ENCODE results near the gene PRLHR.
"Not testable (repeated sequence)": the region's sequence is repeated elsewhere in the genome, so short reads cannot be mapped to it uniquely, and the experiment has no call there.

PRLHR gene

DNA sequence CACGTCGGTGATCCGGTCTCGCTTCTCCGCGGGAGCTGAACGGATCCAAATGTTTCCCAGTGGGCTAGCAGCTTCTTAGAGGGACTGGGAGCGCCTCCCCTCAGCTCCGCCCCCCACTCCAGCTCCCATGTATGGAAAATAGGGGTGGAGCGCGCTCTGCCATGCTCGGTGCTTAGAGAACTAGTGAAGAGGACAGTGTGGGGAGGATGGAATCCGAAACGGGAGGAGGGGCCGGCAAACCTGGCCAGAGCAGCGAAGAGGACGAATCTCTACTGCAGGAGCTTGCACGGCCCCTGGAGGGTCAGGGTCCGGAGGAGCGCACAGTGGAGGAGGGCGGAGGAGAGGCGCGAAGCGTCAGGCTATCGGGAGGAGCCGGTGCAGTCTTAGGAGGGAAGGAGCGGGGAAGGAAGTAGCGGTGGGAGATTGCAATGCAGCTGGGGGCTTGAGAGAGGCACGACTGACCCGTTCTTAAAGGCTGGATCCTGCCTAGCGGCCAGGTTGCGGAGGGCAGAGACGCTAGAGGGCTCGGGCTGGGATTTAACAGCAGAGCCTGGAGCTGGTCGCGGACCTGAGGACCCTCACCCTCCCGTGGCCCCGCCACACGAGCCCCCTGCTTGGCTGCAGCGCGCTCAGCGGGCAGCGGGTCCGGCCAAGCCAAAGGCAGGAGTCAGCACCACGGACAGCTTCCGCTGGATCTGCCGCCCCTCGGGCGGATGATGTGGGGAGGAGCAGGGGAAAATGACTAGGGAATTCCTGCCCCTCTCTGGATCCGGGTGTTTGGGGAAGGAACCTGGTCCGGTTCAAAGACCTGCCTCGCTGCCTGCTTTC is at the start of gene PRLHR:
TSS of gene PRLHR (minus strand) at position 51 of the 828 bp plus-strand sequence. CDS start 404 bp downstream, outside the sequence.
- DNase-seq: no peak

- no peak for DNase-seq
These were observed 46.8 kb upstream of the PRLHR start for GRCh38 chr10:118642228-118642627.

- no peak for DNase-seq
These were observed 43.2 kb upstream of the PRLHR start for GRCh38 chr10:118638680-118639079.

DNA sequence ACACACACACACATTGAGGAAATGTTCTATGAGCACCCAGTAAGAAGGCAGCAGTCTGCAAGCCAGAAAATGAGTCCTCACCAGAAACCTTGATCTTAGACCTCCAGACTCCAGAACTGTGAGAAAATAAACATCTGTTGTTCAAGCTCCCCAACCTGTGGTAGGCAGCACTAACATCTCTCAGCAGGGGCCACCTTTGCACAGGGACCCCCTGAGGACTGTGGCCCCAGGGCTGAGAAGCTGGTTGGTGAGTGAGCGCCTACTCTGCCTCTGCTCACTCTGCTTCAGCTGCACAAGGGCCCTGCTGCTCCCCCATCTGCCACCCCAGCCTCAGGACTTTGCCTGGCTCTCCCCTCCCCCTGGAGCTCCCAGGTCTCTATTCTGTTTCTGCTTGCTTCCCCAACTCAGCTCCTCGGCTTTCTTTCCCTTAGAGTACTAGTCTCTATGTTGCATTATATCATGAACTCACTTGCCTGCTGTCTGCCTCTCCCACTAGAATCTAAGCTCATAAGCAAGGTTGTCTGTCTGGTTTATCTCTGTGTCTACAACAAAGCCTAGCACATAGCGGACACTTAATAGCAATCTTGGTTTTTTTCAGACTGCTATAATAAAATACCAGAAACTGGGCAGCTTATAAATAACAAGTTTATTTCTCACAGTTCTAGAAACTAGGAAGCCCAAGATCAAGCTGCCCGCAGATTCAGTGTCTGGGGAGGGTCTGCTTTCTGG is 40.4 kb upstream of the PRLHR start:
- DNase-seq: no peak

DNA sequence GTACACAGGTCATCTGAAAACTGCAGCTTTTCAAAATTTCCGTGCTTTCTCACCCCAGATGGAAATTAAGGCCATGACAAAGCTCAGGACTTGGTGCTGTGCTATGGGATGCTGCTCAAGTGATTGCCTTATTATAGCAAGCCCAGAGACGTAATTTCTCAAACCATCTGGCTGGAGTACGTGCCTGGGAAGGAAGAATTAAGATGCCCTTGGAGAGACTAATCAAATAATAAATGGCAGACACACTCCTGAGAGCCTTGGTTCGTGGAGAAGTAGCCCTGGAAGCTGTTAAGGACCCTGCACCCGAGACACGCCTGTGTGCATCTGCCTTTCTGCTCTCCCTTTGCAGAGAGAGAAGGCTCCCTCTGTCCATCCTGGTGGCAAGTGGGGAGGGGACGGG is 38.3 kb upstream of the PRLHR start:
- DNase-seq: no peak

- DNase-seq: no peak
These were observed 33.8 kb upstream of the PRLHR start for GRCh38 chr10:118629211-118629610.

GRCh38 chr10:118628397-118628796 is 32.9 kb upstream of the PRLHR start:
- no peak for DNase-seq

GRCh38 chr10:118626953-118627352 is 31.5 kb upstream of the PRLHR start:
- no peak for DNase-seq

DNA sequence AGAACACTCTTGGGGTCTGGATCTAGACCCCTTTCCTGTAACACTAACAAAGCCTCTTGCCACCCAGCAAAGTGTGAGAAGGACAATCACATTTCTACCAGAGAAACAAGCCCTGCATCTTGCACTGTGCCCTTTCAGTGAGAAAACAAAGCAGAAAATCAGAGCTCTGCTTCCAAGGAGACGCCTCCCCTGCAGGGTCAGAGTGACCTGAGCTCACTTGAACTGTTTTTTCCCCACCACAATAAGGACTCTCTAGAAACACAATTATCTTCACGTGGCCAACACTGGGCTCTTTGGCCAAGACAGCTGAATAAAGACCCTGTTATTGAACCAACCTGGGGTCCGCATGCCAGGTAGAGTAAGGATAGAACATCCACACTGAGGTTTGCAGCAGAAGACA is 30.1 kb upstream of the PRLHR start:
- no peak for DNase-seq

GRCh38 chr10:118624747-118625146 is 29.3 kb upstream of the PRLHR start:
- no peak for DNase-seq

GRCh38 chr10:118621304-118621942 is 26.0 kb upstream of the PRLHR start:
- DNase-seq: peak; percentile 13

GRCh38 chr10:118613863-118614262 is 18.4 kb upstream of the PRLHR start:
- not testable (repeated sequence) for DNase-seq

- DNase-seq: no peak
These were observed 15.1 kb upstream of the PRLHR start for GRCh38 chr10:118610577-118610976.

DNA sequence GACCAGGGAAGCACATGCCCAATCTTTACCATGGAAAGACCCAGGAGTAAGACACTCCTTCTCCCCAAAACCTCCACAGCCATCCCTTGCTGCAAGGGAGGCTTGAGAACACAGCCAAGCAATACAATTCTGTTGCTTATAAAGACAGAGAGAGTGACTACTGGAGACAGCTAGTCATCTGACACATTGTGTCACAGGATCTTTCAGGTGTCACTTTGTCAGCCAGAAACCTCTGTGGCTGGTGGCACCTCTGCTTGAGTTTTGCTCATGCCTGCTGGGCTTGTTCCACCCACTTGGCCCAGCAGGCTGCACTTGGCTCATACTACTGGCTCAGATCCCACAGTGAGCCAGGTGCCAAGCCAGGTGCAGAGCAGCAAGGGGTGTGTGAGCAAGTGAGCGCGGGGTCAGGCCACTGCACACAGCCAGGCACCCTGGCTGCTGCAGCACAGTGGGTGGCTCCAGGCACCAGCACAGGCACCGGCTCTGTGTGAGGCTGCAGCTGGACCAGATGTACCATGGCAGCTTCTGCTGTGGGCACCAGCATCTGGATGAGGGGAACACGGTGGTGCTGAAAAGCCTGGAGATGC is 12.4 kb upstream of the PRLHR start:
- no peak for DNase-seq

GRCh38 chr10:118605694-118606093 is 10.2 kb upstream of the PRLHR start:
- DNase-seq: no peak

DNA sequence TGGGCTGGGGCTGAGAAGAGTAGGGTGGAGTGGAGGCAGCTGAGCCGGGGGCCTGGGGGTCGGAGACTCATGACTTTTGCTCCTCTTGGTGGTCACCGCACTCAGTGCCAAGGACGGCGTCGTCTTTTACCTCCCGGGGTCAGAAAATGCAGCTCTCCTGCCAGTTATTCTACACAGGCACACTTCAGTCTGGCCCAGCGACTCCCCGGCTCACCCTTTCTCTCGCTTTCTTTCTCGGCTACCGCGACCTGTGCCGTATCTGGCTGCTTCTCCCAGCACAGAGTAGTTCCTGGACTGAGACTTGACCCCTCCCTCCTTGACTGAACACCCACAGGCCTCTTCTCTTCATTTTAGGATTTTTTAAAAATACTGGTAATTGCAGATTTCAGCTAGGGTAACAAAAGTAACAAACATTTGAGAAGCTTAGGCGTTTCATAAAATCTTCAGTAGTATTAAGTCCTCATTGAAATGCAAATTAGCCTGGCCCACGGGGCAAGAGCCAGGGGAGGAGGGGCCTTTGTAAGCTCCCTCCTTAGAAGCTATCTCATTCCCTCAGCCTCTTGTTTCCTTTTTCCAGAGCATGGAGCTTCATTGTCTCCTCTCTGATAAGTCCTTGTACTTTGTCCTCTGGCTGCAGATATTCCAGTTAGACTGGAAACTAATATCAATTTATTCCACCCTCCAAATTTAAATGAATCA is 1.1 kb upstream of the PRLHR start:
- DNase-seq: no peak

DNA sequence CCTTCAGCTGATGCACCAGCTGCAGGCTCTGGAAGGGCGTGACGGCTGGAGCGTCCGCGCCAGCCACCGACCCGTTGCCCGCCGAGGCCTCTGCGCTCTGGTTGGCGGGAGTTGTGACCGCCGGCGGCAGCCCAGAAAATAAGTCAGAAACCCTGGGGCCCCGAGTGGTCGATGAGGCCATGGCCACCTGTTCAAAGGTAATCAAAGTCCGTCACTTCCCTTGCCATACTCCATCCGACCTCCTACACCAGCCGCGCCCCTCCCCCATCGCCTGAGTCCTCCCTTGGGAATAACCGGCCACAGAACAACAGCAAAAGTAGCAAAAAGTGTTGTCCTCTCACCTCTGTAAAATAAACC is 406 bp downstream of the PRLHR start:
- no peak for DNase-seq

- peak; percentile 30 for DNase-seq
These were observed 920 bp downstream of the PRLHR start for GRCh38 chr10:118594392-118595063.

GRCh38 chr10:118592675-118593330 is 2.6 kb downstream of the PRLHR start:
- DNase-seq: no peak

DNA sequence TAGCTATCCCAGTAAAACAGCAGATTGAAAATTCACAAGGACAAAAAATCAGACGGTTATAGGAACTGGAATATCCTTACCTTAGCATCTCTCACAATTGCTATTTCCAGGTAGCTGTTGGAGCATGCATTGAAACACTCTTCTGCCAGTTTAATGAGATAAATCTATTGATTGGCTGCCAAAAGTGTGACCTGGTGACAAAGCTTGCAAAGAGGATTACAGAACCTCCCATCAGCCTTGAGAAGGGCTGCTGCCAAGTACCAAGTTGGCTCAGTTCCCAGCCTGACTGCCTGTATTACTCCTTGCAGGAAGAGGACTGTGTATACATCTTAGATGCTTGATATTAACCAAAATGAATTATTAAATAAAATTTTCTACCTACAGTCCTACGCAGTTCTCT is 5.1 kb downstream of the PRLHR start:
- DNase-seq: no peak

DNA sequence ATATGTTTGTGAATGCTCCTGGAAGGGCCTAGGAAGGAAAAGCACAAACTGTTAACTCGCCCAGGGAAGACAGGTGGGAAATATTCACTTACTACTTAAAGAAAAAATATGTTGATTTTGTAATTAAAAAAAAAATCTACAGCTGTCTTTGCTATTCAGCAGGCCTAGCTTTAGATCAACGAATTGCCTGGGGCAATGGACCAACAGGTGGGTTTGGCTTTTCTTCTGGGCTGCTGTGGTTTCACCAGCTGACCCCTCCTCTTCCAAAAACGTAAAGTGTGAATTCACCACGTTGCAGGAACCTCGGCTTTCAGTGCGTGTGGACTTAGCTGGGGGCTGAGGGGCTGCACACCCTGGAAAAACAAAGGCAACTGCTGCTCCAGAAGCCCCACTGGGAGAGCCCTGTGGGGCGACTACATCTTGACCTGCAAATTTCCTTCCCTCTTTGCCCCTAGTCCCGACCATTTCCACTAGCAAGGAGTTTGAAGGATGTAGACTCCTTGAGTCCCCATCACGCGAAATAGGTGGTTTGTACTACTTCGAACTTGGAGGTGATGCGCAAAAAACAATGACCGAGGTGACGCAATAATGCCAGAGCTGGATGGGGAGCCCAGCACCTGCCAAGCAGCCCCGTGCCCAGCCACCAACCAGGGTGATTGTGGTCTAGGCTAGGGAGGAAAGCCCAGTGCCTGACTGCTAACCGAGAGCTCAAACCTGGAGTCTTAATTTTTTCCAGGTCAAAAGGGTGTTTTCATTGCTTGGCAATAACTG is 7.4 kb downstream of the PRLHR start:
- DNase-seq: no peak

All from CD4-positive, alpha-beta T cell treated with Interleukin-21 for 1 hour (primary cell).